ENCODE results near the gene SMIM10L2A.
A peak's percentile ranks its signal among the peaks of the same experiment; 100 is the strongest.

Gene SMIM10L2A

GRCh38 chrX:135421932-135422809 is at the start of gene SMIM10L2A:
TSS of gene SMIM10L2A (plus strand) at chrX:135421944. CDS start at chrX:135422132, 188 bp downstream.
- DNase-seq (ENCODE audit: low spot score in 2 of 2) (peak in 1 of 2 donors; percentile 40), ATAC-seq (ENCODE audit: low read depth) (peak; percentile 70)
- Mint-ChIP-seq H3K9me3 (no peaks in the 10 kb centered on the region), H3K4me3 (peak within 1 kb of the TSS; percentile 77), H3K36me3 (no peaks in the 10 kb centered on the region), H3K27ac (no peak within 1 kb of the TSS), H3K27me3 (peaks cover 6% of the 10 kb centered on the region), H3K4me1 (peaks cover 5% of the 10 kb centered on the region)

DNA sequence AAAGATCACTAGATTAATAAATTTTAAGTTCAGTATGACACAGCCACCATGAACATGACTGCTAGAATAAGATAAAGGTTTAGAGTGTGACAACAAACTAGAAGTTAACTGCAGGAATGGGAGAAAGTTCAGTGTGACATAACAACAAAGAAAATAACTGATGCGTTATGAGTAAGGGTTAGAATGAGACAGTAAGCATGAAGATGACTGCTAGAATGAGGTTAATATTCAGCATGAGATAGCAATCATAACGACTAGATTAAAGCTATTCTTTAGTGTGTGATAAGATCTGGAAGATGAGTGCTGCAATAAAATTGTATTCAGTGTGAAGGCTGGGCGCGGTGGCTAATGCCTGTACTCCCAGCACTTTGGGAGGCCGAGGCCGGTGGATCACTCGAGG is 48.4 kb upstream of the SMIM10L2A start:
- H3K27me3 Mint-ChIP-seq = no peaks in the 10 kb centered on the region
- no peak overlapping the region for H3K4me3 Mint-ChIP-seq
- H3K27ac Mint-ChIP-seq = no peak overlapping the region
- peaks cover 3% of the 10 kb centered on the region for H3K9me3 Mint-ChIP-seq
- DNase-seq (ENCODE audit: low spot score in 2 of 2) (no peak), ATAC-seq (ENCODE audit: low read depth) (no peak)
- H3K4me1 Mint-ChIP-seq = no peaks in the 10 kb centered on the region
- H3K36me3 Mint-ChIP-seq = peaks cover 5% of the 10 kb centered on the region

DNA sequence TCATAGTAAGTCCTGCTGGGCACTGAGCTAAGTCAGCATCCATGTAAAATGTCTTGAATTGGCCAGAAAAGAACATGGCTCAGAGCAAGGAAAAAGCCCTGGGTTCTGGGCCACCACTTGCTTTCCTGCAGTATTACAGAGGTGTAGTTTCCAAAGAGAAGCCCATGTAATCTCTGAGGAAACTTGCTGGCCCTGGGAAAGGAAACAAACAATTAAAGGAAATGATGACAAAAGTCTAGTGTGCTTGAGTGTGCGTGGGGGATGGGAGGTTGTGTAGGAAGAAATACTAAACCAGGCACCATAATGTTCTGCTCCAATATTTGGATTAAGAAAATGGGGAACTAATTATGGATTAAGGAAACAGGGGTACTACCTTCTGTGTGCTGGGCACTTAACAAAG is 39.5 kb upstream of the SMIM10L2A start:
- H3K27ac Mint-ChIP-seq = no peak overlapping the region
- no peaks in the 10 kb centered on the region for H3K9me3 Mint-ChIP-seq
- no peak for DNase-seq (ENCODE audit: low spot score in 2 of 2)
- no peaks in the 10 kb centered on the region for H3K36me3 Mint-ChIP-seq
- H3K27me3 Mint-ChIP-seq = no peaks in the 10 kb centered on the region
- H3K4me1 Mint-ChIP-seq = no peaks in the 10 kb centered on the region
- no peak overlapping the region for H3K4me3 Mint-ChIP-seq
- no peak for ATAC-seq (ENCODE audit: low read depth)

GRCh38 chrX:135383249-135383648 is 38.5 kb upstream of the SMIM10L2A start:
- Mint-ChIP-seq H3K27ac (no peak overlapping the region), H3K4me3 (no peak overlapping the region)
- no peak for DNase-seq (ENCODE audit: low spot score in 2 of 2)

GRCh38 chrX:135384161-135384836 is 37.4 kb upstream of the SMIM10L2A start:
- H3K27me3 Mint-ChIP-seq = peaks cover 2% of the 10 kb centered on the region
- ATAC-seq (ENCODE audit: low read depth) (no peak), DNase-seq (ENCODE audit: low spot score in 2 of 2) (no peak)
- no peak overlapping the region for H3K27ac Mint-ChIP-seq
- no peak overlapping the region for H3K4me3 Mint-ChIP-seq
- no peaks in the 10 kb centered on the region for H3K36me3 Mint-ChIP-seq
- no peaks in the 10 kb centered on the region for H3K4me1 Mint-ChIP-seq
- no peaks in the 10 kb centered on the region for H3K9me3 Mint-ChIP-seq

More at GRCh38 chrX:135383249-135383648, 38.5 kb upstream of the SMIM10L2A start:
- no peaks in the 10 kb centered on the region for H3K27me3 Mint-ChIP-seq
- no peaks in the 10 kb centered on the region for H3K36me3 Mint-ChIP-seq
- H3K4me1 Mint-ChIP-seq = no peaks in the 10 kb centered on the region
- no peaks in the 10 kb centered on the region for H3K9me3 Mint-ChIP-seq
- no peak for ATAC-seq (ENCODE audit: low read depth)

GRCh38 chrX:135388841-135389240 is 32.9 kb upstream of the SMIM10L2A start:
- Mint-ChIP-seq H3K9me3 (no peaks in the 10 kb centered on the region), H3K27ac (no peak overlapping the region), H3K4me1 (no peaks in the 10 kb centered on the region), H3K36me3 (no peaks in the 10 kb centered on the region), H3K27me3 (peaks cover 3% of the 10 kb centered on the region), H3K4me3 (no peak overlapping the region)
- DNase-seq (ENCODE audit: low spot score in 2 of 2) (no peak), ATAC-seq (ENCODE audit: low read depth) (no peak)

DNA sequence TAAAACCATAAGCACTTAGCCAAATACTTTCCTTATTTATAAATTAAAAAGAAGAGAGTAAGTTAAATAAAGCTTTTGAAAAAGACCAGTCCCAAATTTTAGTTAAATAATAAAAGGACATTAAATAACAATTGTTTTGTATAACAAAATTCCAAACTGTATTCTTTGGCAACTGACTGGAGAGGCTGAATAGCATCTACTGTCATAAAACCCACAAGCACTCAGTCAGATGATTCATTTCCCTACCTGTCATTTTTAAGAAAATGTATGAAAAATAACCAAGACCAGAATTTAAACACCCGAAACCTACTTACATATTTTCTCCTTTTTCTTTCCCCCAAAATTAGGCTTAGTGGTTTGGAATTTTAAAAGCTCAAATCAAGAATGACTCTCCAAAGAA is 32.5 kb upstream of the SMIM10L2A start:
- H3K36me3 Mint-ChIP-seq = no peaks in the 10 kb centered on the region
- H3K4me1 Mint-ChIP-seq = no peaks in the 10 kb centered on the region
- H3K27ac Mint-ChIP-seq = no peak overlapping the region
- H3K4me3 Mint-ChIP-seq = no peak overlapping the region
- DNase-seq (ENCODE audit: low spot score in 2 of 2) (no peak), ATAC-seq (ENCODE audit: low read depth) (no peak)
- peaks cover 3% of the 10 kb centered on the region for H3K27me3 Mint-ChIP-seq
- H3K9me3 Mint-ChIP-seq = no peaks in the 10 kb centered on the region

DNA sequence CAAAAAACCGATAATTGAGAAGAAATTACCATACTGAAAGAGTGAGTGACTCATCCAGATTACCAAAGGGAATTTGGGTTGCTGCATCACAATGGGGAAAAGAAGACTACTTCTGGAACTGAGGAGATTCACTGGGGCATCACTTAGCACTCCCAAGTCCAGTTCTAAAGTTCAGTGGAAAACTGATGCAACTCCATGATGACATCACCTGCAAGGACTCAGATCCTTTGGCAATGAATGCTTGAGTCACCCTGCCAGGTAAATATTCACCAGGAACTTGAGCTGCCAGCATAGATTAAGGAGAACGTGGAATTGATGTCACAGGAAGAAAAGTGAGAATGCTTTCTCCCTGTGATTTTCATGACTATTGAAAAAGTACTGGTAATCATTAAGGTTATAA is 32.0 kb upstream of the SMIM10L2A start:
- H3K27ac Mint-ChIP-seq = no peak overlapping the region
- H3K36me3 Mint-ChIP-seq = no peaks in the 10 kb centered on the region
- DNase-seq (ENCODE audit: low spot score in 2 of 2) (no peak), ATAC-seq (ENCODE audit: low read depth) (no peak)
- H3K4me3 Mint-ChIP-seq = no peak overlapping the region
- H3K27me3 Mint-ChIP-seq = peaks cover 3% of the 10 kb centered on the region
- H3K4me1 Mint-ChIP-seq = no peaks in the 10 kb centered on the region
- no peaks in the 10 kb centered on the region for H3K9me3 Mint-ChIP-seq

- no peak overlapping the region for H3K27ac Mint-ChIP-seq
- H3K27me3 Mint-ChIP-seq = peaks cover 5% of the 10 kb centered on the region
- no peaks in the 10 kb centered on the region for H3K9me3 Mint-ChIP-seq
- DNase-seq (ENCODE audit: low spot score in 2 of 2) (no peak), ATAC-seq (ENCODE audit: low read depth) (no peak)
- no peaks in the 10 kb centered on the region for H3K36me3 Mint-ChIP-seq
- H3K4me3 Mint-ChIP-seq = no peak overlapping the region
- no peaks in the 10 kb centered on the region for H3K4me1 Mint-ChIP-seq
Observed at GRCh38 chrX:135391734-135392133, 30.0 kb upstream of the SMIM10L2A start.

- no peaks in the 10 kb centered on the region for H3K9me3 Mint-ChIP-seq
- no peak overlapping the region for H3K27ac Mint-ChIP-seq
- DNase-seq (ENCODE audit: low spot score in 2 of 2) (no peak), ATAC-seq (ENCODE audit: low read depth) (no peak)
- H3K4me1 Mint-ChIP-seq = no peaks in the 10 kb centered on the region
- H3K36me3 Mint-ChIP-seq = no peaks in the 10 kb centered on the region
- H3K4me3 Mint-ChIP-seq = no peak overlapping the region
- peaks cover 5% of the 10 kb centered on the region for H3K27me3 Mint-ChIP-seq
Observed at GRCh38 chrX:135393051-135393450, 28.7 kb upstream of the SMIM10L2A start.

DNA sequence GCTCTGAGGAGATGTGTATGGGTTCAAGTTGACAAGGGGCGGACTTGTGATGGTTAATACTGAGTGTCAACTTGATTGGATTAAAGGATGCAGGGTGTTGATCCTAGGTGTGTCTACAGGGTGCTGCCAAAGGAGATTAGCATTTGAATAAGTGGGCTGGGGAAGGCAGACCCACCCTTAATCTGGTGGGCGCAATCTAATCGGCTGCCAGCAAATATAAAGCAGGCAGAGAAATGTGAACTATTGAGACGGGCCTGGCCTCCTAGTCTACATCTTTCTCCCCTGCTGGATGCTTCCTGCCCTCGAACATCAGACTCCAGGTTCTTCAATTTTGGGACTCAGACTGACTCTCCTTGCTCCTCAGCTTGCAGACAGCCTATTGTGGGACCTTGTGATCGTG is 26.7 kb upstream of the SMIM10L2A start:
- Mint-ChIP-seq H3K27me3 (peaks cover 5% of the 10 kb centered on the region), H3K36me3 (no peaks in the 10 kb centered on the region), H3K4me3 (no peak overlapping the region), H3K27ac (no peak overlapping the region), H3K4me1 (no peaks in the 10 kb centered on the region), H3K9me3 (no peaks in the 10 kb centered on the region)
- DNase-seq (ENCODE audit: low spot score in 2 of 2) (no peak), ATAC-seq (ENCODE audit: low read depth) (no peak)

DNA sequence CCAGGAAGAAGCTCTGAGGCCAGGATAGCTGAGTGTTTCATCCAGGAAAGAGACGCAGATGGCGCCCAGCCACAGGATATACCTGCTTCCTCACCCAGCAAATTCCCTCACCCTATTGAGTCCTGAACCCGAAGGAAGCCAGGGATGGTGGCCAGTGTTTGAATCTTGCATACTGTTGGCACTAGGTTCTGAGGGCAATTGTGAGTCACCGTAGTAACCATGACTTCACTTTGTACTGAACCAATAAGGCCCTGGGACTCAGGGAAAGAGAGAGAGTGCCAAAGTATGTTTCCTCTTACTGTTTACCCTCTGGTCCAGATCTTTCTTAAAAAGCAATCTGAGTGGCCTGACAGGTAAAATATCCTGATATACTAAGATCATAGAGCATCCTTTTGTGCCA is 25.6 kb upstream of the SMIM10L2A start:
- no peak overlapping the region for H3K27ac Mint-ChIP-seq
- no peak overlapping the region for H3K4me3 Mint-ChIP-seq
- no peak for ATAC-seq (ENCODE audit: low read depth)
- no peaks in the 10 kb centered on the region for H3K36me3 Mint-ChIP-seq
- H3K27me3 Mint-ChIP-seq = peaks cover 4% of the 10 kb centered on the region
- no peaks in the 10 kb centered on the region for H3K9me3 Mint-ChIP-seq
- DNase-seq (ENCODE audit: low spot score in 2 of 2) = no peak
- H3K4me1 Mint-ChIP-seq = no peaks in the 10 kb centered on the region

- no peak overlapping the region for H3K4me3 Mint-ChIP-seq
- peaks cover 4% of the 10 kb centered on the region for H3K27me3 Mint-ChIP-seq
- DNase-seq (ENCODE audit: low spot score in 2 of 2) = no peak
- no peaks in the 10 kb centered on the region for H3K4me1 Mint-ChIP-seq
- H3K9me3 Mint-ChIP-seq = no peaks in the 10 kb centered on the region
- ATAC-seq (ENCODE audit: low read depth) = no peak
- no peaks in the 10 kb centered on the region for H3K36me3 Mint-ChIP-seq
- H3K27ac Mint-ChIP-seq = no peak overlapping the region
Observed at GRCh38 chrX:135396566-135396965, 25.2 kb upstream of the SMIM10L2A start.

DNA sequence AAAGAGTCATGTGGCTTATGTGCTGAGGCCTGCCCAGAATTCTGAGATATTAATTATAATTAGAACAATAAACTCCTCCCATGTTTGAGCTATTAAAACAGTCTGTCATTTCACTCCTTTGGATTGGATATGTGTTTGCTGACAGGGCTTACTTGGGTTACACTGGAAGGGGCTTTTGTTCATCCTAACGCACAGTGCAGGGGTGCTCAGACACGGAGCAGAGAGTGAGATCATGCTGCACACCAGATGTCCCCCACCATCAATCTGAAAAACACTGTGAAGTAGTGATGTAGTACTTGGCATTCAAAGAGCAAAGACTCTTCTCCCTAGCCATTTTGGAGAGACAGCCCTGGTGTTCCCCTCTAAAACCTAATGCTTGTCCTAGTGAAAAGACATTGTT is 24.1 kb upstream of the SMIM10L2A start:
- Mint-ChIP-seq H3K36me3 (no peaks in the 10 kb centered on the region), H3K4me1 (no peaks in the 10 kb centered on the region), H3K27ac (no peak overlapping the region), H3K9me3 (no peaks in the 10 kb centered on the region), H3K27me3 (peaks cover 4% of the 10 kb centered on the region), H3K4me3 (no peak overlapping the region)
- DNase-seq (ENCODE audit: low spot score in 2 of 2) = no peak
- no peak for ATAC-seq (ENCODE audit: low read depth)

Measured in memory B cell (primary cell).